HG02981 (cell line): ENCODE data around the gene NT5DC3.

ENCODE experiments used
- ATAC-seq: cut with Tn5 transposase; IDR thresholded peaks from one replicate; pipeline ENCODE4 v1.9.1; 2021; ENCODE audit warnings: mild to moderate bottlenecking, moderate library complexity; ENCODE audit not compliant: unreplicated experiment

NT5DC3 gene

DNA sequence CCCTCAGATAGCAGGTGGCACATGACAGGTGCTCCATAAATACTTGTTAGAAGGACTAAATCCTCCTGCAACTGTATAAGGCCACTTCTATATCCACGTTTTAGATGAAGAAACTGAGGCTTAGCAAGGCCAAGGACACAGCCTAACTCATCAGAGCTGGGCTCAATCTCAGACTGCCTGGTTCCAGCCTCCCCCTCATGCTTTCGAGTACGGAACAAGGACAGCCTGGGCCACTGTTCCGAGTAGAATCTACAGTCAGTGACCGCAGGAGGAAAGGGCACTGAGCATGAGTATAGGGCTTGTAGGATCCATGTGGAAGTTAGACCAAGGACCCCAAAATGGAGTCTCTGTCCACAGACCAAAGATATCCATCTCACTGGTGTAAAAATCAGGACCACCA lies 84.6 kb downstream of the NT5DC3 start:
- ATAC-seq = no peak

DNA sequence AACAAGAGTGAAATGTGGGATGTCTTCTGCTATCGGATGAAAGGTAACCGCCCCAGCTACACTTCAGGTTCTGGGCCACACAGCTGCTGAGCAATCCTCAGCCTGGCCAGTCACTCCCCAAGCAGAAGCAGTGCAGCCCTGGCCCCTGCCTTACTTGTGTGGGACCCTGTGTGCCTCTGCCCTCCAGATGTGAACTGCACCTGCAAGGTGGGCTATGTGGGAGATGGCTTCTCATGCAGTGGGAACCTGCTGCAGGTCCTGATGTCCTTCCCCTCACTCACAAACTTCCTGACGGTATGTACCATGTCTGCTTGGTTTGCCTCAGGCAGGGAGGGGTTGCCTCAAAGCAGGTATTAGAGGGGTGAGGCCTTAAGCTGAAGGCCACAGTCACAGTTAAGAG lies 85.6 kb downstream of the NT5DC3 start:
- ATAC-seq = no peak

DNA sequence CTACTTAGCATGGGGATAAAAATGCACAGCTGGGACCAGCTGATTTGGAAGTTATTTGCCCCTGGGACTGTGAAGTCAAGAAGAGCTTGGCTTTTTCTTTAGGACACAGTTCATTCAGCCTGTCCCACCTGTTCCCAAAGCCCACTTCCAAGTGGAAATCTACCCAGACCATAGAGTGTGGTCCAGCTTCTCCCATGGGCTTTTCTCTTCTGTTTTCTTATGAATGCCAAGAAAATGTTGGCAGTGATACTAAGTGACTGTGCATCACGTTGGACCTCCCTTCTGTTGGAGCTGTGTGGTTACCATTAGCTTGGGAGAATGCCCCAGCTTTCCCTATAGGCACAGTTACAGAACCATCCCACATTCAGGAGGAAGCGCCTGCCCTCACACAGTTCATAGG lies 89.4 kb downstream of the NT5DC3 start:
- ATAC-seq = no peak

DNA sequence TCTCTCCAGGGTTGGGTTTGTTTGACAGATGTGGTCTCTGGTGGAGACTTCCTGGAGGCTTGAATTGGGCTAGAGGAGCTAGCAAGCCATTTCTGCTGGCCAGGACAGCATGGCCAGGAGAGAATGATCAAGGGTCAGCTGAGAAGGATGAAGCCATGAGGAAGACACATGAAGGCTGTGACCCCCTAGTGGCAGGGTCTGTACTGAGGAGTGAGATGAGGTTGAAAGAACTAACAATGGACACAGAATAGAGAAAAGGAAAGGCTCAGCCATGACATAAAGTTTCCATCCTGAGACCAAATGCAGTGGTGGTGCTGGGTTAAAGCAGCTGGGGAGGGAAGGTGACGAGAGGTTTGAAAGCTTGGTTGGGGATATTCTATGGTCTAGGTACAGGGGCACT lies 89.9 kb downstream of the NT5DC3 start:
- ATAC-seq = no peak

GRCh38 chr12:103748875-103749274 lies 92.2 kb downstream of the NT5DC3 start:
- no peak for ATAC-seq

GRCh38 chr12:103748002-103748401 lies 93.0 kb downstream of the NT5DC3 start:
- no peak for ATAC-seq

DNA sequence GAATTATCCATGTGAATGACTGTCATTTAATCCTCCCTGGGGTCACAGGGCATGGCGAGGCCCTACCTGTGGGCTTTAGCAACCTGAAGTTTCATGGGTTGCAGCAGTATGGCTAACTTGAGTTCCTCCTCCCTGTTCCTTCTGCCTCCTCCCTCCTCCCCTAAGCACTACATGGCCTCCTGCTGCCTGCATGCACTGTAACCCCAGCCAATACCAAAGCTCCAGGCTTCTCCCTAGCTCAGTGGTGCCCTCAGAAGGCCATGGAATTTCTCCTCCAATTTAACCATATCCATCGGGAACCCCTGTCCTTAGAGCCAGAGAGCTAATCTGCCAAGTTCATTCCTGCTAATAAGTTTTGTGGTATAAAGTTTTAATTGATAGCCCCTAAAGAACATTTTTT lies 95.1 kb downstream of the NT5DC3 start:
- ATAC-seq = no peak

- ATAC-seq = no peak
Measured at GRCh38 chr12:103743788-103744187, 97.2 kb downstream of the NT5DC3 start.

DNA sequence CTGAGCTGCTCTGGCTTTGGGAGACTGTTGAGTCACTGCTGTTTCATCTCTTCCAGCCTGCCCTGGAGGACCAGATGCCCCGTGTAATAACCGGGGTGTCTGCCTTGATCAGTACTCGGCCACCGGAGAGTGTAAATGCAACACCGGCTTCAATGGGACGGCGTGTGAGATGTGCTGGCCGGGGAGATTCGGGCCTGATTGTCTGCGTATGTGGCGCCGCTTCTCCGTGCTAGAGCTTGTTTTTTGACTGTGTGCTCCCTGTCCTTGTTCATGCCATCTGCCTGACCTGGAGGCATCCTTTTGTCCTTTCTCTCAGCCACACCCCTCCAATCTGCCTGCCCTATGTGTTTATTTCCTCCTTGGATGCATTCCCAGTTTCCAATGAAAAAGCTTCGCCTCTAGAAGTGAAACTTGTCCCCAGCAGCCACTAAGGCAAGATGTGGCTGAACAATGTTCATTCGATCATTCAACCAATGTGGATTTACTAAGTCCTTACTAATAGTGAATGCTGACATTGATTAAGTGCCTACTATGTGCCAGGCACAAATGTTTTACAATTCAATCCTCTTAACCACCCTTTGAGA lies 98.6 kb downstream of the NT5DC3 start:
- ATAC-seq = no peak

DNA sequence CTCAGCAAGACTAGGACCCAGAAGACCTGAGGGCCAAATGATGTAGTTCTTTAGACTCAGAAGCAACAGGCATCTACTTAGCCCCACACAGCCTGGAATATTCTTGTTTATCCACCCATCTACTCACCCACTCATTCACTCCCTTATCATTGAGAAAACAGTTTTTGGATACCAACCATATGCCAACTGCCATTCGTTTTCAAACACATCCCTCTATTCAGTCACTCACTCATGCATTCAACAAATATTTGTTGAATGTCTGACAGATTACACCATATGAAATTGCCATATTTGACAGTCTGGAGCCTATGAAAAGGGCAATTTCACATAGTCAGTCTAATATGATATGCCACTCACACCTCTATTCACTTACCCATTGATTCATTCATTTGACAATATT lies 103.2 kb downstream of the NT5DC3 start:
- ATAC-seq = no peak

GRCh38 chr12:103736572-103736971 lies 104.5 kb downstream of the NT5DC3 start:
- ATAC-seq = no peak

DNA sequence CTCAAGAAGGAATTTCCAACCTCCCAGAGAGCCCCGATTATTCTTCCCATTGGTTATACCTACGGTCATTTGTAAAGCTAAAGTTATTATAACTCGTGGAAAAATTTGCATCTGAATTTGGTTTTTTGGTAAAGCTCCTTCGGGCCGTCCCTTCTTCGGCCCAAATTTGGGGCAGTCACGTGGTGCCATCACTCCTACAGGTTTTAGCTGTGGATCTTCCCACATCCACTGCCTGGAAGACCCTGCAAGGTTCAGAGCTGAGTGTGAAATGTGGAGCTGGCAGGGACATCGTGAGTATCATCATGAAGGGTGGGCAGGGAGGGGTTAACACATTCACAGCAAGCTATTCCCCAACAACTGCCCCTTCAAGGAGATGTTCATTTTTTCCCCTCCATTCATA lies 105.7 kb downstream of the NT5DC3 start:
- ATAC-seq = no peak

GRCh38 chr12:103734863-103735262 lies 106.2 kb downstream of the NT5DC3 start:
- ATAC-seq = no peak

- ATAC-seq = no peak
Measured at GRCh38 chr12:103731539-103731938, 109.5 kb downstream of the NT5DC3 start.

GRCh38 chr12:103729499-103729898 lies 111.5 kb downstream of the NT5DC3 start:
- no peak for ATAC-seq

DNA sequence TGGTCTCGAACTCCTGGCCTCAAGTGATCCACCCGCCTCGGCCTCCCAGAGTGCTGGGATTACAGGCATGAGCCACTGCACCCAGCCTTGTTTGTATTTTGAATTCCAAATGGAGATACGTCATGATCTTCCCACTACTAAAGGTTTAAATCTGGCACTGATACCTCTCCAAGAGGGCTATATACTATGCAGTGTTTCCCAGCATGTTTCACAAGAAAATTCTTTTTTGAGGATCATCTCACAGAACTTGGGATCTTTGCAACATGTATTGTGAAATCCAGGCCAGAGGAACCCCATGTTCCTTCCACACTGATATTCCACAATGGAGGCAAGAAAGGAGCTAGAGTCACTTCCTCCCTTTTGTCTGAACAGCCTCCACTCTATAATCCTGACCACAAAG lies 112.7 kb downstream of the NT5DC3 start:
- ATAC-seq = no peak

DNA sequence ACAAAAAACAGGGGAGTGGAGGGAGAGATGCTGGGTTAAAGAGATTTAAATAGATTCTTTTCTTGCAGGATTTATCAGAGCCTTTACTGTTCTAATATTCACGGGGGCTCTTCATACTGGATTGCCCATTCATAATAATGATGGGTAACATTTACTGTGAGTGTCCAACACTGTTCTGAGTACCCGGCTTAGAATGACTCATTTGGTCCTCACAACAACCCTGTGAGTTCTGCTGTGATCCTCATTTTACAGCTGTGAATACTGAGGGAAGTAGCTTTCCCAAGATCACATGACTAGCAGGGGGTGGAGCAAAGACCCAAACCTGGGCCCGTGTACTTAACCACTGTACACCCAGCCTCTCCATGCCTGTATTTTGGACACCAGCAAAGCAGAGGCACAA lies 113.4 kb downstream of the NT5DC3 start:
- no peak for ATAC-seq

GRCh38 chr12:103725398-103725797 lies 115.6 kb downstream of the NT5DC3 start:
- no peak for ATAC-seq
